HG02763 (cell line): ENCODE data around the gene CFDP1.

Experiments used
- ATAC-seq: cut with Tn5 transposase; IDR thresholded peaks from one replicate; pipeline ENCODE4 v1.9.1; 2021; ENCODE audit warnings: mild to moderate bottlenecking, moderate library complexity; ENCODE audit not compliant: unreplicated experiment

Gene CFDP1

GRCh38 chr16:75254359-75254837, 178.9 kb downstream of the CFDP1 start:
- ATAC-seq = no peak

GRCh38 chr16:75252946-75253911, 180.1 kb downstream of the CFDP1 start:
- ATAC-seq = no peak

- no peak for ATAC-seq
These were observed 181.0 kb downstream of the CFDP1 start for GRCh38 chr16:75252049-75252864.

GRCh38 chr16:75251280-75252048, 181.8 kb downstream of the CFDP1 start, which contains the start of gene BCAR1:
TSS of gene BCAR1 (minus strand) at chr16:75251624. CDS start at chr16:75251482, 142 bp downstream.
- peak; percentile 77 for ATAC-seq

GRCh38 chr16:75250809-75251279, 182.5 kb downstream of the CFDP1 start:
- ATAC-seq = peak; percentile 34

GRCh38 chr16:75250089-75250808, 183.1 kb downstream of the CFDP1 start:
- no peak for ATAC-seq

- ATAC-seq = no peak
These were observed 183.9 kb downstream of the CFDP1 start for GRCh38 chr16:75249441-75249840.

- no peak for ATAC-seq
These were observed 184.5 kb downstream of the CFDP1 start for GRCh38 chr16:75248536-75249380.

GRCh38 chr16:75248142-75248535, 185.2 kb downstream of the CFDP1 start:
- no peak for ATAC-seq

GRCh38 chr16:75247249-75247648, 186.1 kb downstream of the CFDP1 start:
- no peak for ATAC-seq

GRCh38 chr16:75246504-75247205, 186.6 kb downstream of the CFDP1 start:
- ATAC-seq = no peak

- peak; percentile 47 for ATAC-seq
These were observed 188.2 kb downstream of the CFDP1 start for GRCh38 chr16:75244844-75245758.

- no peak for ATAC-seq
These were observed 189.0 kb downstream of the CFDP1 start for GRCh38 chr16:75244225-75244809.
